Measurements from ENCODE around the gene CRELD2.
"Not testable (repeated sequence)": the region's sequence is repeated elsewhere in the genome, so short reads cannot be mapped to it uniquely, and the experiment has no call there.

CRELD2 gene

GRCh38 chr22:49943405-49943765, 25.0 kb downstream of the CRELD2 start:
- in situ Hi-C loops (cut with MboI; ENCODE audit: low sequenced_read_pairs), result no loop called here

GRCh38 chr22:49943771-49944398, 25.5 kb downstream of the CRELD2 start:
- in situ Hi-C loops (cut with MboI; ENCODE audit: low sequenced_read_pairs), result no loop called here

GRCh38 chr22:49944399-49944891, 26.0 kb downstream of the CRELD2 start:
- in situ Hi-C loops (cut with MboI; ENCODE audit: low sequenced_read_pairs), result no loop called here

DNA sequence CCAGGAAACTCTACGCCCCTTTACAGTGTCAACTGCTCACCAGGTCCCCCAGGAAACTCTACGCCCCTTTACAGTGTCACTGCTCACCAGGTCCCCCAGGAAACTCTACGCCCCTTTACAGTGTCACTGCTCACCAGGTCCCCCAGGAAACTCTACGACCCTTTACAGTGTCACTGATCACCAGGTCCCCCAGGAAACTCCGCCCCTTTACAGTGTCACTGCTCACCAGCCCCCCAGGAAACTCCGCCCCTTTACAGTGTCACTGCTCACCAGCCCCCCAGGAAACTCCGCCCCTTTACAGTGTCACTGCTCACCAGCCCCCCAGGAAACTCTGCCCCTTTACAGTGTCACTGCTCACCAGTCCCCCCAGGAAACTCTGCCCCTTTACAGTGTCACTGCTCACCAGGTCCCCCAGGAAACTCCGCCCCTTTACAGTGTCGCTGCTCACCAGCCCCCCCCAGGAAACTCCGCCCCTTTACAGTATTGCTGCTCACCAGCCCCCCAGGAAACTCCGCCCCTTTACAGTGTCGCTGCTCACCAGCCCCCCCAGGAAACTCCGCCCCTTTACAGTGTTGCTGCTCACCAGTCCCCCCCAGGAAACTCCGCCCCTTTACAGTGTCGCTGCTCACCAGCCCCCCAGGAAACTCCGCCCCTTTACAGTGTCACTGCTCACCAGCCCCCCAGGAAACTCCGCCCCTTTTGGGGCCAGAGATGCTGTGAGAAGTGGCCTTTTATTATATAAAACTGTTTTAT, 26.8 kb downstream of the CRELD2 start:
- in situ Hi-C loops (cut with MboI; ENCODE audit: low sequenced_read_pairs), result not testable (repeated sequence)

DNA sequence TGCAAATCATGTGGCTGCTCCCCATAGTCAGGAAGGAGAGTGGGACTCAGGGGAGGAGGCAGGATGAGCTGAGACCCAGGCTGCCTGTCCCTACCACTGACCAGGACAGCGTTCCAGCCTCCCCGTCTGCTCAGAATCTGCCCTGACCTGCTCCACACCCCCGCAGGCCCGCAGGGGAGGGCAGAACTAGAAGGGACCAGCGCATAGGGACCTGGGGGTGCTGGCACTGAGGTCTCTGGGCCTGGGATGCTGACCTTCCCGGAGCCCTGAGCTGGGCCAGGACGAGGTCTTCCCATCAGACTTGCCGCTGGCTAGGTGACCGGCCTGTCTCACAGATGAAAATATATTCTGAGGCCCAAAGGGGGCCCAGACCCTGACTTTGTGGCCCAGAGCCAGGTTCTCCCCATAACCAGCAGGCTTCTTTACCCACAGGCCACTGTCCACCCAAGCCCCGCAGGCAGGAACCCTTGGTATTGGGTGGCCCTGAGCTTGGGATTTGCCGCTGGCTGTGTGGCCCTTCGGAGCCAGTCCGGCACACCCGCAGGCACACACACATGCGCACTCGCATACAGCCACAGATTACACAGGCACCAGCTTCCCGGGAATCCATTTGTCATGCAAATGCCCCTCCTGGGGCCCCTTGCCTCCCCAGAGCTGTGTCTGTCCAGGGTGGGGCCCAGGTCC, 28.3 kb downstream of the CRELD2 start:
- in situ Hi-C loops (cut with MboI; ENCODE audit: low sequenced_read_pairs), result no loop called here

DNA sequence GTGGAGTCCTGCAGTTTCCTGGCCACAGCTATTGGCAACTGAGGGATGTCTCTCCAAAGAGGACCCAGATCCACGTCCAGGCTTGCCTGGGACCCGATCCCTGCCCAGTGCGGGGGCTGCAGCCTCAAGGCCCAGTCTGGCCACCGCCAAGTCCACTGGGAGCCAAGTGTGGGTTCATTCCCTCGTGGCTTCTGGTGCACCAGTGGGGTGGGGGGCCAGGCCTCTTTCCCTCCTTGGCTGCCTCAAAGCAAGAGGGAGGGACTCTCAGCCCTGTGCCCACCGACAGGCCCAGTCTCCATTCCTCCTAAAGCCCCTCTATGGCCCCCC, 28.8 kb downstream of the CRELD2 start:
- in situ Hi-C loops (cut with MboI; ENCODE audit: low sequenced_read_pairs), result no loop called here

DNA sequence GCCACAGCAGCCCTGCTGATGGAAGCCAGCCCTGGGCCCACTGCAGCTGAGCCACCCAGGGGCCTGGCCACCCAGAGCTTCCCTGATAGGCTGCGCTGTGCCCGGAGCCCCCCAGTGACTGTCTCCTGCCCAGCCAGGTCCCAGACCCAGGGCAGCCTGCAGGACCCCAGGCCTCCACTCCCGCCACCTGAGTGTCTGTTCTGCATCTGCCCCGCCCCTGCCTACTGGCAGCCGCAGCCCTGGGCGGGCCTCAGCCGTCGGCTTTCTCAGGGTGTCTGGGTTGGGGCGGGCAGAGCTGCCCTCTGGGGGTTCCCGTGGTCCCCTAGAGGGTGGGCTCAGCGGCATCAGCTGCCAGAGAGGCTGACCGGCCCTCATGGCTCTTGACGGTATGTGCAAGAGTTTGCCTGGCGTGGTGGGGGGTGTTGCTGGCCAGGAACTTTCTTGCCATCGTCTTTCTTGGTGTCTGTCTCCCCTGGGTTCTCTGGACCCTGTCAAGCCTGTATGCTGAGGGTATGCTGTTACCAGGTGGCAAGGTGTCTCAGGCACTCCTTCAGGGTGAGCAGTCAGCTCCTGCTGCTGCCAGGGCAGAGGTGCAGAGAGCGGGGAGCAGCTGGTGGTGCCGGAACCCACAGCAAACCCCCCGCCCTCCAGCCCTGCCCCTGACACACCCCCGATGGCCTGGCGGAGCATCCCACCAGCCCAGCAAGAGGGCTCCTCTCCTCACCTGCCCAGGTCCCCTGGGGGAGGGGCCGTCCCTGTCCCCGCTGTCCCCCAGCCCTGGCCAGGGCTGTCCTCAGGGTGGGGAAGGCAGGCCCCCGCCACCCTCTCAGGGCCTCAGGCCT, 29.9 kb downstream of the CRELD2 start:
- in situ Hi-C loops (cut with MboI; ENCODE audit: low sequenced_read_pairs), result no loop called here

- in situ Hi-C loops (cut with MboI; ENCODE audit: low sequenced_read_pairs), result no loop called here
Measured at GRCh38 chr22:49948958-49949913, 30.8 kb downstream of the CRELD2 start.

DNA sequence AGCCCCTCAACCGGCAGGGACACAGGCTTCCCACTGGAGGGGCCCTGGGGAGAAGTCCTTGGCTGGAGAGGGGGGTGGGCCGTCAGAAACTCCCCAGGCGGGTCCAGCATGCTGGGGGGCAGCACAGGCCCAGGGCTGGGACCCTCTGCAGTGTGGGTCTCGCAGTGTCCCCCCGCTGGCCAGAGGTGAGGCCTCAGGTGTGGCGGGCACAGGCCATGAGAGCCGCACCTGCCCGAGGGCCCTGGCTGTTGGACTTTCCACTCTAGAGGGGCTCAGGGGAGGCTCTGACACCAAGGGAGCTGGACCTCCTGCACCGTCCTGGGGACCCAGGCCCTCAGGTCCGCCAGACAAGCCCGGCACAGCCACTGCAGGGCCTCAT, 31.5 kb downstream of the CRELD2 start:
- in situ Hi-C loops (cut with MboI; ENCODE audit: low sequenced_read_pairs), result no loop called here

DNA sequence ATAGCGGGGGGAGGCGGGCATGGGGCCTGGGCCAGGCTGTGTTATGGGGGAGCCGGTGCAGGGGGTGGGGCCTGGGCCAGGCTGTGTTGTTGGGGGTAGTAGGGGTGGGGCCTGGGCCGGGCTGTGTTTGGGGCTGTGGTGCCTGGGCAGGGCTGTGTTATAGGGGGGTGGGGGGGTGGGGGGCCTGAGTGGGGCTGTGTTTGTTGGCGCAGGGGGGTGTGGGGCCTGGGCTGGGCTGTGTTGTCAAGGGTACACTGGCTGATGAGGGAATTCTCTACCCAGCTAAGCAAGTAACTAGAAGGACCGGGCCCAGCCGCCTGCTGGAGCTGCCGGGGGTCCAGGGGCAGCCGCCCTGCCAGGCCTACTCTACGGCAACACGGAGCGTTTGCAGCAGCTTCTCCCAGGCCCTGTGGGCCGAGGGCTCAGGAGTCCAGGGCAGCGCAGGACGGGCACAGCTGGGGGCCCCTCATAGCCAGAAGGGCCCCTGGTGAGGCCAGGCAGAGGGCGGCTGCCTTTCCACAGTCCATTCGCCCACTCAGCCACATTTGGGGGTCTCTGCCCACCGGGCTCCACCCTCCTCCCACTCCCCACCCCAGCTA, 32.1 kb downstream of the CRELD2 start:
- in situ Hi-C loops (cut with MboI; ENCODE audit: low sequenced_read_pairs), result no loop called here

- in situ Hi-C loops (cut with MboI; ENCODE audit: low sequenced_read_pairs), result no loop called here
Measured at GRCh38 chr22:49951000-49951677, 32.7 kb downstream of the CRELD2 start.

DNA sequence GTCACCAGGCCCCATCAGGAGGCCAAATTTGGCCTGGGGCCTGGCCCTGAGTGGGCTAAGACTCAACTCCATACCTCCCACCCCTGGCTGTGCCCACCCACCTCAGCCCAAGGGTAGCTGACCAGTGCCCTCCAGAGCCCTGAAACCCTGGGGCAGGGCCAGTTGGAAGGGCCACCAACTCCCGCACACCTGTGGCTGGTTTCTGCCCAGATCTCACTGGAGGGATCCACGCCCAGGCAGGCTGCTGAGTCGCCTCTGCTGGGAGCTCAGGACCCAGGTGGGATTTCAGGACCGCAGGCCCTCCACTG, 33.2 kb downstream of the CRELD2 start:
- in situ Hi-C loops (cut with MboI; ENCODE audit: low sequenced_read_pairs), result no loop called here

- in situ Hi-C loops (cut with MboI; ENCODE audit: low sequenced_read_pairs), result no loop called here
Measured at GRCh38 chr22:49951986-49952896, 33.8 kb downstream of the CRELD2 start.

- in situ Hi-C loops (cut with MboI; ENCODE audit: low sequenced_read_pairs), result no loop called here
Measured at GRCh38 chr22:49953027-49953679, 34.7 kb downstream of the CRELD2 start.

DNA sequence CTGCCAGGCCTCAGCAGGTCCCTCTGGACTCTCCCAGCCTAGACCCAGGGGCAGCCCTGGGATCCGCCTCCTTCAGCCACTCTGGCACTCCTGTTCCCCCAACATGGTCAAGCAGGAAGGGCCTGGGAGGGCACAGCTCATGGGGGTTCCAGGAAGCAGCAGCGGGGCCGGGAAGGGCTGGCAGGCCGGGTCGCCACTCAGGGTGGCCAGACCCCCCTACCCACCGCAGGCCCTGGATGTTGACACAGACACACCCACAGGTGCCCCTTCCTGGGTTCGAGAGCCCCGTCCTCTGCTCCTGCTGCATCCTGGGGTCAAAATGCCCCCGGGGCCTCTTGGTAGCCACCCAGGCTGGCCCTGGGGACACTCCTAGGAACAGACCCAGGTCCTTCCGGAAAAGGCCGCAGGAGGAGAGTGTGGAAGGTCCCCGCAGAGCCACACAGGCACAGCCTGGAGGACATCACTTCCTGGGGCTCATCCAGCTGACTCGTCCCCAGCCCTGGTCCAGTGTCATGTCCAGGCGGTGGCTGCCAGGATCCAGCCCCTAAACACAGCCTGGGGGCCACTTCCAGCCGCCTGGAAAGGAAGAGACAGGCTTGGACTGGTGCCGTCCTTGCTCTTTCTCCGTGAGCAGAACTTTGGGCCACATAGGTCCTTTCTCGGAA, 35.4 kb downstream of the CRELD2 start:
- in situ Hi-C loops (cut with MboI; ENCODE audit: low sequenced_read_pairs), result no loop called here

DNA sequence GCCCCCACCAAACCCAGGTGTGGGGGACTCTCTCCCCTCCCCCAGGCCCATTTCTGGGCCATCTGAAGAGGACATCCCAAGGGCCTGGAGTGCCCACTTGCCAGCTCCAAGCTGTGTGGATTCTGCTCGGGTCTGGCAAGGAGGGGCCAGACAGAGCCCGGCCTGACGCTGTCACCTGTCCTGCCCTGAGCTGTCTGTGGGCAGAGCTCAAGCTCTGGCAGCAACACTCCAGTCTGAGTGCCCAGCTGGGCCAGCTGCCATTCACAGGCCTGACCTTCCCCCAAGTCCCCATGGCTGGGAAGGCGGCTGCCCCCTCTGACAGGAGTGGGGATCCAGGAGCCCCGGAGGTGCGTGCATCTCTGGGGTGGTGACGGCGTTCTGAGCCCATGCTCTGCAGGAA, 35.9 kb downstream of the CRELD2 start:
- in situ Hi-C loops (cut with MboI; ENCODE audit: low sequenced_read_pairs), result no loop called here

DNA sequence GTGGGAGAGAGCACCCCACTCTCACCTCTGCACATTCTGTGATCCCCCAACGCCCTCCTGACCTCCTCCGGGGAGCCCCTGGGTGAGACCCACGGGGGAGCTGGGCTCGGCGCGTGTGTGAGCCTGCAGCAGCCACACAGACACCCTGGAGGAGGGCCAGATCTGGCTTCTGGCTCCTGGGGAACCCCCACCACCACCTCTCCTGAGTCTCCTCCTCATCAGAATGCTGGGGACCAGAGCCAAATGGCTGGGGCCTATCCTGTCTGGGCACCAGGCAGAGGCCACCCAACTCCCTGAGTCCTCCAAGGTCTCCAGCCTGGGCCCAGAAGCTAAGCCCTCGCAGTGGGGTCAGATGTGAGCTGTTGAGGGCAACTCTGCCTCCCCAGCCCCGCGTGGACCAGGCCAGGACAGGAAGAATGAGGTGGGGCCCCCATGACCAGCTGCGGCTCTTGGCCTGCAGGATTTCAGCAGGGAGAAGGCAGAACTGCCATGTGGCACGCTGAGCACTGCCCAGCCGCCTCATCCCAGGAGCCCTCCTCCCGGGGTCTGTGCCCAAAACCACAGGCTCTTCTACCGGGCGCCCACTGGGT, 36.7 kb downstream of the CRELD2 start:
- in situ Hi-C loops (cut with MboI; ENCODE audit: low sequenced_read_pairs), result no loop called here
